Measurements from ENCODE around the gene CUBN. TPM values are rescaled to one million over a fixed set of nuclear protein-coding genes. Genes with fewer than 3 reads are reported as not detected.

The CUBN gene
- total RNA-seq, 1 experiment from 2014 or later = 0.07 TPM

GRCh38 chr10:16923726-16924125 lies 205.9 kb downstream of the CUBN start:
- H3K9me2 ChIP-seq (ENCODE audit: insufficient read depth) = no peaks in the 10 kb centered on the region
- H4K20me1 ChIP-seq (ENCODE audit: insufficient read depth) = no peaks in the 10 kb centered on the region
- H3K36me3 ChIP-seq (ENCODE audit: low read depth) = no peaks in the 10 kb centered on the region
- H3K9me3 ChIP-seq (ENCODE audit: insufficient read depth, low read depth) = no peaks in the 10 kb centered on the region
- BruUV-seq (replicated peaks) = no TSS peak
- no peaks in the 10 kb centered on the region for H3K4me1 ChIP-seq (replicated peaks; ENCODE audit: insufficient read depth)
- intact Hi-C loops (cut with micrococcal nuclease; ENCODE audit: unreplicated experiment) = no loop called here
- no peaks in the 10 kb centered on the region for H3K27me3 ChIP-seq (ENCODE audit: insufficient read depth, low read depth)
- no peaks in the 10 kb centered on the region for H3K79me2 ChIP-seq (ENCODE audit: low read depth)
- no peak overlapping the region for H3K4me2 ChIP-seq
- DNase-seq = no peak
- H3K4me3 ChIP-seq = no peak overlapping the region
- no peak overlapping the region for H3K27ac ChIP-seq
- ChIA-PET CTCF (no interaction called here), POLR2A (ENCODE audit: unreplicated experiment) (no interaction called here)
- H2AFZ ChIP-seq = no peak overlapping the region
- TF ChIP-seq CTCF (conservative IDR thresholded peaks at IDR 0.05) (no peak), EZH2 (IDR thresholded peaks at IDR 0.05; ENCODE audit: low read depth) (no peak)
- no peaks in the 10 kb centered on the region for H3F3A ChIP-seq (ENCODE audit: insufficient read depth, low read depth)

GRCh38 chr10:16923309-16923708 lies 206.3 kb downstream of the CUBN start:
- no peaks in the 10 kb centered on the region for H3K9me3 ChIP-seq (ENCODE audit: insufficient read depth, low read depth)
- BruUV-seq (replicated peaks) = no TSS peak
- no peak for TF ChIP-seq EZH2 (IDR thresholded peaks at IDR 0.05; ENCODE audit: low read depth)
- no peak for TF ChIP-seq CTCF (conservative IDR thresholded peaks at IDR 0.05)
- no peak overlapping the region for H3K27ac ChIP-seq
- intact Hi-C loops (cut with micrococcal nuclease; ENCODE audit: unreplicated experiment) = no loop called here
- no peak for DNase-seq
- H3K27me3 ChIP-seq (ENCODE audit: insufficient read depth, low read depth) = no peaks in the 10 kb centered on the region
- no peaks in the 10 kb centered on the region for H3K79me2 ChIP-seq (ENCODE audit: low read depth)
- CTCF ChIA-PET = no interaction called here
- no peaks in the 10 kb centered on the region for H3K9me2 ChIP-seq (ENCODE audit: insufficient read depth)
- no peaks in the 10 kb centered on the region for H4K20me1 ChIP-seq (ENCODE audit: insufficient read depth)
- H3K4me1 ChIP-seq (replicated peaks; ENCODE audit: insufficient read depth) = no peaks in the 10 kb centered on the region
- H2AFZ ChIP-seq = no peak overlapping the region
- no peaks in the 10 kb centered on the region for H3F3A ChIP-seq (ENCODE audit: insufficient read depth, low read depth)
- POLR2A ChIA-PET (ENCODE audit: unreplicated experiment) = no interaction called here
- no peak overlapping the region for H3K4me2 ChIP-seq
- H3K36me3 ChIP-seq (ENCODE audit: low read depth) = no peaks in the 10 kb centered on the region
- H3K4me3 ChIP-seq = no peak overlapping the region

- Histone ChIP-seq H4K20me1 (ENCODE audit: insufficient read depth) (no peaks in the 10 kb centered on the region), H3K4me3 (no peak overlapping the region), H3K36me3 (ENCODE audit: low read depth) (no peaks in the 10 kb centered on the region), H3K27ac (no peak overlapping the region), H3K79me2 (ENCODE audit: low read depth) (no peaks in the 10 kb centered on the region), H2AFZ (no peak overlapping the region), H3K4me1 (replicated peaks; ENCODE audit: insufficient read depth) (no peaks in the 10 kb centered on the region), H3F3A (ENCODE audit: insufficient read depth, low read depth) (no peaks in the 10 kb centered on the region), H3K4me2 (no peak overlapping the region), H3K27me3 (ENCODE audit: insufficient read depth, low read depth) (no peaks in the 10 kb centered on the region), H3K9me3 (ENCODE audit: insufficient read depth, low read depth) (no peaks in the 10 kb centered on the region), H3K9me2 (ENCODE audit: insufficient read depth) (no peaks in the 10 kb centered on the region)
- DNase-seq = no peak
- ChIA-PET POLR2A (ENCODE audit: unreplicated experiment) (no interaction called here), CTCF (no interaction called here)
- TF ChIP-seq CTCF (conservative IDR thresholded peaks at IDR 0.05) (no peak), EZH2 (IDR thresholded peaks at IDR 0.05; ENCODE audit: low read depth) (no peak)
- no TSS peak for BruUV-seq (replicated peaks)
- intact Hi-C loops (cut with micrococcal nuclease; ENCODE audit: unreplicated experiment) = no loop called here
These were observed 210.3 kb downstream of the CUBN start for GRCh38 chr10:16919121-16919982.
